HG03469 (cell line): ENCODE results near the gene MED4.
"Not testable (repeated sequence)": the region's sequence is repeated elsewhere in the genome, so short reads cannot be mapped to it uniquely, and the experiment has no call there.

Experiments
- ATAC-seq: cut with Tn5 transposase; IDR thresholded peaks from one replicate; pipeline ENCODE4 v1.9.1; 2021; ENCODE audit warnings: mild to moderate bottlenecking, moderate library complexity, moderate number of reproducible peaks; ENCODE audit not compliant: unreplicated experiment

MED4 gene

DNA sequence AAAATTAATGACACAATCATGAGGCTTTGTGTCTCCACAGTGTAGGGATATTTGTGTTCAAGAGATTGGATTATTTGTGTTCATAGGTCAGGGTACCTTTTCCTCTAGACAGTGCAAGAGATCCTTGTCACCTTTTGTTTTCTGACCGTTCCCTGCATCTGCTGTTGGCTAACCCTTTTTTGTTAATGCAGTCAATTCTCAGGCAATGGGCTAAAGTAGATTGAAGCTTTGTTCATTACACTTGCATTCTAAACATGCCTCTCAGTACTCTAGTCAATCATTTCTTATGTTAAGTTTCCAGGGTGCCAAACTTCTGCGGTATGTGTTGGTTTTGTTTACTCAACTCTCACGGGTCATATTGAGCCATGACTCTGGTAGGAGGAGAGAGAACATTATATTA, 1.8 kb upstream of the MED4 start:
- ATAC-seq, result no peak

DNA sequence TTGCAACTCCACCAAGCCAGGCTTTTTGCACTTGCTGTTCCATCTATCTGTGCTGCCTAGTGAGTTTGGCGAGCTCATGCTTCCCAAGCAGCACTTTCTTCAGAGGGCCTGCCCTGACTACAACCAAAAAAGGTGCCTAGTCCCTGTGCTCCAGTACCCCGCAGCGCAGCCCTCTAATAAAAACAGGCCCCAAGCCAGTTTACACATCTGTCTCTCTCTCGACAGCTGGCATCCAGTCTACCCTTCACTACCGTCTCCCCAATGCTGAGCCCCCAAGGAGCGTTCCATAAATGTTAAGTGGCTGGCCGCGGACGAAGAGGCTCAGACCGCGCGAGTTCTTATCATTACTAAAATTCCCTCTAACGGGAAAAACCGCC, 512 bp downstream of the MED4 start:
- no peak for ATAC-seq

DNA sequence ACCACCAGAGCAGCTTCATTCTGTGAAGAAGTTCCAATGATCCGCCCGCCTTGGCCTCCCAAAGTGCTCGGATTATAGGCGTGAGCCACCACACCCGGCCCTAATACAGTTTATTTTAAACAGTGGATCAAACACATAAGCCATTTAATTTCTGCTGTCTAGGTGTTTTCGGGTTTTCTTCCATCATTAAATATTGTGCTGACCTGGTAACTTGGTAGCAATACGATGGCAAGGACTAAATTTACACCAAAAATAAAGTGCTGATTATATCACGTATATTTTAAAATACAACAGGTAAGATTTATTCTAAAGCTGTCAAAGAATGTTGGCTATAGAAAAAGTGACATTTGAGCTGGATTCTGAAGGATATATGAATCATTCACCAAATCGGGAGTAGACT, 1.3 kb downstream of the MED4 start:
- no peak for ATAC-seq

GRCh38 chr13:48086272-48086671, 8.6 kb downstream of the MED4 start:
- no peak for ATAC-seq

DNA sequence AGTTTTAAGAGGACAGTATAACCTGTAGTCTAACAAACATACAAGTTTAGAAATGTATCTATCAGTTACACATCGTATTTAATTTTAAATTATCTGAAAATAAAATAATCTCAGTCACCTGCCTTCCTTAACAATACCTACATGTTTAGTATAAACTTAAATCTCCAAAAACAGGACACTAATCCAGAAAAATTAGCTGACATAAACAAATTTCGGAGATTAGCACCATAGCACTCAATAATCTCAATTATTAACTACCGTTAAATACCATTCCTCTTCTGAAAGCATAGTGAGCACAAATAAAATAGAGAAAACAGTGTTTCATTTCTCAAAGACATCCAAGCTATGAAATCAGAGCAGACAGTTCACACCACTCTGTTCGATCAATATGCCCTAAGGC, 13.2 kb downstream of the MED4 start:
- ATAC-seq, result no peak

- peak; percentile 96 for ATAC-seq
Observed at GRCh38 chr13:48078251-48078656, 16.6 kb downstream of the MED4 start.

DNA sequence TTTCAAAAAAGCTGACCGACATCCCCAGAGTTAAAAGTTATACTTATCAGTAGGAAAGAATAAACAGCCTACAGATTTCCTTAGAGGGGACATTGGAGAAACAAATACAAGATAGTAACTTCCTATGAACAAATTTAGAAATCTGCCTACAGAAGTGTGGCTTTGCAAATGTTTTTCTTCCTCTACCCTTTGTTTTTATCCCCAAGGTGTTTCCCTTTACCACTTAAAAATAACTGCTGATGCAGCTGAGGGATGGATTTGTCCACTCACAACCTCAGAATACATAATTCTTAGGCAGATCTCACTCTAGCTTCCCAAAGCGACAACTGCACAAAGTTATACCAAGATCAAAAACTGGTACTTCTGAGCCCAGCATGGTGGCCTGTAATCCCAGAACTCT, 20.9 kb downstream of the MED4 start:
- ATAC-seq, result no peak

DNA sequence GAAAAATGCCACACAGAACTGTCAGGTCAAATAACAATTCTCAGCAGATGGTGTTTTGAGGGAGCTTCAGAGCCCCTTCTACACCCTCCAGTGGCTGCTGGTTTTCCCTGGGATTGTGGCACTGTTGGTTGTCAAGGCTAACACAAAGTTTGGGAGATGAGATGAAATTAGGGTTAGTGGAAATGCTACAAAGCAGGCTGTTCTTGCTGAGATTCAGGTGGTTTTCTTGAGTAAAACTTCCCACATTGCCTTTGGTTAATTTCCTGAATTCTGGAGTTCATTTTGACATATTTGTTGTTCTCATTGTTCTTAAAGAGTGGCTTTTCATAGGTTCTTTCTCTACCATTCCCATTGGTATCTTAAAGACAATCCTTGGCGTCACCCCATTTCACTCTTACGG, 22.1 kb downstream of the MED4 start:
- ATAC-seq, result no peak

DNA sequence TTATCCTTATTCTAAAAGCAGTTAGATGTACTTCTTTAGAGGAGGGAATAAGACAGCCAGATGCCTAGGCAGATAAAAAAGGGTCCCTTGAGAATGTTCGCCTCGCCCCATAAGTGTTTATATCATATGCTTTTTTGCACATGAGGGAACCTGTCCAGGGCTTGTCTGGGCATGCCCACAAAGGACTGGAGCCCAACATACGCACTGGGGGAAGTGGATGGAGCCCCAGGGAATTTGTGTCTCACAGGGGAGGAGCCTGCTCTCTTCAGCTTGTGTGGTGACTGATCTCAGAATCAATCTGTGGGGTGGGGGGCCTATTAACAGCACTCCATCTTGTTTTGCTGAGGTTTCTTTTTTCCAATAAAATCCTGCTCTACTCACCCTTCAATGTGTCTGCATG, 22.6 kb downstream of the MED4 start:
- no peak for ATAC-seq

GRCh38 chr13:48070942-48071341, 24.0 kb downstream of the MED4 start:
- no peak for ATAC-seq

- ATAC-seq, result no peak
Observed at GRCh38 chr13:48069573-48069972, 25.3 kb downstream of the MED4 start.

DNA sequence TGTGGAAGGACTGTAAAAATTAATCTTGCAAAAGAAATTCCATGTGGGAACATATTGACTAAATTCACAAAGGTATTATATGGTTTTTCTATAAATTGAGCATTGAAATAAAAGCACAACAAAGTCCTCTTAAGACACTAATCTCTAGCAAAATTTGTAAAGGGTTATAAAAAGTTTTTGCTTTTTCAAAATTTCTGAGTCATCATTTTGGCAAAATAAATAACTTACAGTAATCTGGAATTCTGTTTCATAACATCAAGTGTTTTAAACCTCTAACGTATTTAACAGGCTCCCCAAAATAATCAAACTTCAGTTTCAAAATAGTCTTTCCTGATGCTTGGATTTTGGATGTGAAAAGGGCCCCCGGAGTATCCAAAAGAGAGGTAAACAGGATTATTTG, 26.0 kb downstream of the MED4 start:
- ATAC-seq, result no peak

- no peak for ATAC-seq
Observed at GRCh38 chr13:48068036-48068435, 26.9 kb downstream of the MED4 start.

GRCh38 chr13:48066310-48066989, 28.5 kb downstream of the MED4 start:
- ATAC-seq, result no peak

DNA sequence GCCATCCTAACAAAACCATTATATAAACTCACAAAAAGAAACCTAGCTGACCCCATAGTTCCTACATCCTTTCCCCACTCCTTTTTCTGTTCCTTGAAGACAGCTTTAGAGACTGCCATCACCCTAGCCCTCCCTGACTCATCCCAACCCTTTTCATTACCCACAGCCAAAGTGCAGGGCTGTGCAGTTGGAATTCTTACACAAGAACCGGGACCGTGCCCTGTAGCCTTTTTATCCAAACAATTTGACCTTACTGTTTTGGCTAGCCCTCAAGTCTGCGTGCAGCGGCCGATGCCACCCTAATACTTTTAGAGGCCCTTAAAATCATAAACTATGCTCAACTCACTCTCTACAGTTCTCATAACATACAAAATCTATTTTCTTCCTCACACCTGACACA, 35.0 kb downstream of the MED4 start:
- not testable (repeated sequence) for ATAC-seq

DNA sequence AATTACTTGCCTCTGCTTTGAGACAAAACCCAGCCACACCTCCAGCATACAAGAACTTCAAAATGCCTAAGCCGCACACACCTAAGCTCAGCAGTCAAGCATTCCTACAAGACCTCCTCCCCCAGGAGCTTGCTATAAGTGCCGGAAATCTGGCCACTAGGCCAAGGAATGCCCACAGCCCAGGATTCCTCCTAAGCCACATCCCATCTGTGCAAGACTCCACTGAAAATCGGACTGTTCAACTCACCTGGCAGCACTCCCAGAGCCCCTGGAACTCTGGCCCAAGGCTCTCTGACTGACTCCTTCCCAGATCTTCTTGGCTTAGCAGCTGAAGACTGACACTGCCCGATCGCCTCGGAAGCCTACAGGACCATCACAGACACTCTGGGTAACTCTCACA, 36.4 kb downstream of the MED4 start:
- ATAC-seq, result not testable (repeated sequence)

DNA sequence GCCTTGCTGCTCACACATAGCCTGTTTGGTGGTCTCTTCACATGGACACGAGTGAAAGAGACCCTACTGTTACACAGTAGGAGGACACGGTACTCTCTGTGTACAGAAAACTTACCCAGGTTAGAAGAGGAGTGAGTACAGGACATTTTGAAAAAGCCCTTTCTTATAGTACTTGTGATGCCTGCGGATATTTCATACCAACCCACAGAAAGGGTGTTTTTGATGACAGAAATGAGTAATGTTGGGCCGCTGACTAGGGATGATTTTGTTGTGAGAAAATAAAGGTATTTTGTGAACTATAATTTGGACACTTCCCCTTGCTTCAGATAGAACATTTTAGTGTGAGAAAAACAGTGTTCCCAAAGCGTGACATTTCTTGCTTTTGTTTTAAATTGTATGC, 39.2 kb downstream of the MED4 start:
- no peak for ATAC-seq

- no peak for ATAC-seq
Observed at GRCh38 chr13:48054601-48055000, 40.3 kb downstream of the MED4 start.

GRCh38 chr13:48050550-48050949, 44.4 kb downstream of the MED4 start:
- ATAC-seq, result no peak

DNA sequence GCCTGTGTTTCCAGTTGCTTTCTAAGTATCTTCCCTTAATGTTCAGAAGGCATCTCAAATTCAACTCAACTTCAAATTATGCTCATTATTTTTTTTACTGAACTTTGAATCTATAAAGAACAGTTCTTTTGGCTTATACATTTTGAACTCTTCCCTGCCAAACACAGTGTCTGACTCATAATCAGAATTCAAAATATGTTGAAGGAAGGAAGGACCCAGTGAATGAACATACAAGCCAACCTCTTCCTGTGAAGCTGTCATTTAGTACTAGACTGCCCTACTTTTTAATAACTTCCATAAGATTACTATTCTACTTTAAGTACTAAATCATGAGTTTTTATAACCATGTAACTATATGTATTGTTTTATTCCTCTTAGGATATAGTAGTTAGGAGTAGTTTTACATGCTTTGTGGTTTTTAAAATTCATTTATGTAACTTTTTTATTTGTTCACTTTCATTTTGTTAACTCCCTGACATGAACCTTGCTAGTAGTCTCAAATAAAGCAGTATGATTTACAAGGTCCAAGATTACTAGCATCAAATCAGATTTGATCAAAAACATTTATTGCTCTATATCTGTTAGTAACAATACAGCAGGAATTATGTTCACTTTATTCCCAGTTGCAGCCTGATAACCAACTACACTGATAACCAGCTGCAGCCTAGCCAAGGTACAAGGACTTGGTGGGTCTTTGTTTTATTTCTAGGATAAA, 51.0 kb downstream of the MED4 start:
- no peak for ATAC-seq

- ATAC-seq, result no peak
Observed at GRCh38 chr13:48042894-48043293, 52.0 kb downstream of the MED4 start.

GRCh38 chr13:48040896-48041295, 54.0 kb downstream of the MED4 start:
- ATAC-seq, result no peak

DNA sequence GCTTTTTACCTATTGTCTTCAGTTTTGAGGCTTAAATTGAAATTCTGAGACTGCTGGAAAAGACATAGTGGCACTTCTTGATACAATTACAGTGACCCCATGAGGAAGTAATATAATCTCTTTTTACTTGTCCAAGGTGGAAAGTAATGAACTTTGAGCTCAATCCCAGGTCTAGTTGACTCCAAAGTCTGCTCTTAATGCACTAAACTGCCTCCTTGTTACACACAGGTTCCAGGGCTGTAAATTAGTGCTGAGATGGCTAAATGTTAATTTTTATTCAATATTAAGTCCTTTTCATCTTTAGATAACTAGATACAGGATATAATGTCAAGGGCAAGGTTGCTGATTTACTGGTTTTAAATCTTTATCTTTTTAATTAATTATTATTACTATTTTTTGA, 54.9 kb downstream of the MED4 start:
- no peak for ATAC-seq
